Germinal center (tissue), 1 donor: Measurements from ENCODE around the gene PCDH9.

Experiments used
- DNase-seq: peaks from one replicate; pipeline ENCODE4 v3.0.0; 2012; ENCODE audit warnings: mixed read lengths, low spot score

Gene PCDH9

GRCh38 chr13:66459143-66459542 lies 771.0 kb downstream of the PCDH9 start:
- DNase-seq = no peak

DNA sequence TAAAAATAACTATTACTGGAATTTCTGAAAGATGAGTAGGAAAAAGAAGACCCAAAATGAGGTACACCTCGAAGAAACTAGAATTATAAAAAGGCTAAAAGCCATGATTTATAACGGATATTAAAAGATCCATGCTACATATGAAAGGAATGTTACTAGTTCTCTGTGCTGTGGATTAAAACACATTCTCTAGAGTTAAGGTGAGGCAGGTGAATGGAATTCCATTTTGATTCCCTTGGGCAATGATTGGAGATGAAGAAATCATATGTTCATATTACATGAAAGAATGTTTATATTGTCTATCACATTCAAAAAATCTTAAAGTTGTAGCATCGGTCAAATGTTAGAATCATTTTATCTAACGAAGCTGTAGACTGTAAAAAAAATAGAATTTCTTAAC lies 783.7 kb downstream of the PCDH9 start:
- DNase-seq = no peak

GRCh38 chr13:66443926-66444325 lies 786.2 kb downstream of the PCDH9 start:
- no peak for DNase-seq

GRCh38 chr13:66440938-66441337 lies 789.2 kb downstream of the PCDH9 start:
- no peak for DNase-seq

- no peak for DNase-seq
Measured at GRCh38 chr13:66430728-66431127, 799.4 kb downstream of the PCDH9 start.

- DNase-seq = no peak
Measured at GRCh38 chr13:66430269-66430668, 799.9 kb downstream of the PCDH9 start.

DNA sequence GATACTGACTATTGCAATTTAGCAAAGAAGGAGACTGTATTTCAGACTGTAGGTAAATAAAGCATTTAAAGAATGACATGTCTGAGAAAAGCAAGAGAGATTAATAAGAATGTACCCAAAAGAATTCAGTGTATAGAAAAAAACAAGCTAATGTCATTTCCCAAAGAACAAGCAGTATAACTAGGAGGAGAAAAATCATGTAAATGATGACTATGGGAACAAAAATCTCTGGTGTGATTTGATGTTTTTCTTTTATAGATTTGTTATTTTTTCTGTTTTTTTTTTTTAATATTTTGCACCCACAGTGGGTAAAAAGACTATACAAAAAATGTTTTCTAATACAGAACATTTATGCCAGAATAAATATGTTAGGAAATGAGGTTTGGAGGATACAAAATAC lies 801.0 kb downstream of the PCDH9 start:
- no peak for DNase-seq

- no peak for DNase-seq
Measured at GRCh38 chr13:66427458-66427861, 802.7 kb downstream of the PCDH9 start.

DNA sequence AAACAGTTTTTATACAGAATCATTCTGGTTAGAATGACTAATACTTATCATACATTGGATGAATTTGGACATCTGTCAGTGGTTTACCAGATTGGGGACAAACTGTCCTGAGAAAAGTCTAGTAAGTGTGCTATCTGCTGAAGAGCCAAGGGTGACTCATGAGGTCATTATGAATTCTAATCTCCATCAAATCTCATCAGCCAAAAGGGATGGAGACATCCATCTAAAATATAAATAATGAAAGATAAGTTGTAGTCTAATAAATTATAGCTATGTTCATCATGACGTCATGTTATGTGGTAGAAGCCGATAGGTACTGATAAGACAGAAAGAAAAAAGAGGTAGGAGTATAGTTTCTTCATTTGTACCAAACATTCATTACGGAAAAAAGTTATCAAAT lies 804.4 kb downstream of the PCDH9 start:
- no peak for DNase-seq

DNA sequence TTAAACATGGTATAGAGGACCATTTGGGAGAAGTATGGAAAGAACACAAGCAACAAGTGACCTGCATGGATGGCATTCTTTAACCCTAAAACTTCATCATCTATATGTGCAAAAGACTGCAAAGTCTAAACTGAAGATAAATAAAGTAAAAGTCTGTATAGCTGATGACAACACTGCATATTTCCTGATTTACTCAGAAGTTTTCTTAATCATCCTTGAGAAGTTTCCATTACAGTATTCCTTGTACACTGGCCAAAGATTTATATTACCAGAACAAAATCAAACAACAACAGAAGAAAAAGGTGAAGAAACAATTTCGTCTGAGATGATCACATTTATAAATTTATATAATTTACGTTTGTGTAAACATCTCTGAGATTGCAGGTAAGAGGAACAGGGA lies 805.7 kb downstream of the PCDH9 start:
- no peak for DNase-seq

GRCh38 chr13:66415444-66415843 lies 814.7 kb downstream of the PCDH9 start:
- DNase-seq = no peak

DNA sequence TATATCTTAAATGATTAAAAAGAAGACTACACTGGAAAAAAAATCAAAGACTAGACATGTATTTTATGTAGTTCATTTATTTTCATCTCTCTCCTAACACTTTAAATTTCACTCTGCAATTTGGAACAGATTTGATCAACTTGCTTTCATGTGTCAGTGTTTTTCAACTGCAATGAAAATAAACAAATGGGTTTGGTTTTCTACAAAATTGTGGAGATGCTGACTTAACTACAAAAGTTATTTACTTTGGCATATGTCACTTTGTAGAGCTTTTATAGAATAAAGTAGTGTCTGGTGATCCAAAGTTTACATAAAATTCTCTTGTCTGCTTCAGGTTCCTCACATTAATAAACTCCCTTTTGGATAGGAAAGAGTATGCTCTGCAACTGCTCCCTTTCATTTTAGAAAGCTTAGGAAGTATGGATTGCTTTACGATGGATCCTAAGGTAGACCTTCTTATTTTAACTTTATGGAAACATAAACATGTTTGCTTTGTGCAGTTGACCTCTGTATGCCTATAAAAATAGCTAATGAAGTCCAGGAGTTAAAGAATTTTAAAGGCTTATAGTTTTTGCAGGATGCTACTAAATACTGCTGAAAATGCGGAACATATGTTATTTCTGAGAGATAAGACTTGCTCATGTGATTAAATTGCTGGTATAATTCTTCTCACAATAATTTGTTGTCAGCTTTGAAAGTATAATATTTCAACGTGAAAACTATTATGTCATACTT lies 815.9 kb downstream of the PCDH9 start:
- no peak for DNase-seq

GRCh38 chr13:66410314-66410713 lies 819.8 kb downstream of the PCDH9 start:
- DNase-seq = no peak

DNA sequence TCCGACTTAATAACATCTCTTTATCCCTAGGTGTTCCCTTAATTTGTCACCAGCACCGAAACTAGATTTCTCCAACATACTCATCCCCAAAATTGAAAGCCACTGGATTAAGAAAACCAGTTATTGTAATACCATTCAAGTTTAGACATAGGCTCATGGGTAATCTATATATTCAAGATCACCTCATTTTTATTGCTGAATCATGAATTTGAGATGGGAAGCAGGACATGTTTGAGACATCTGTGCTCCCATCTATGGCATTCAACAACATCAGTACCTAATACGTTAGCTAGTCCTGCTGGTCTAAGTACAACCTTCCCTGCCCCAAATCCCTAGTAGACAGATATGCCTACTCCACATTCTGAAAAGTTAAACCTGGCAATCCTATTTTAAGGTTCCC lies 820.6 kb downstream of the PCDH9 start:
- no peak for DNase-seq

DNA sequence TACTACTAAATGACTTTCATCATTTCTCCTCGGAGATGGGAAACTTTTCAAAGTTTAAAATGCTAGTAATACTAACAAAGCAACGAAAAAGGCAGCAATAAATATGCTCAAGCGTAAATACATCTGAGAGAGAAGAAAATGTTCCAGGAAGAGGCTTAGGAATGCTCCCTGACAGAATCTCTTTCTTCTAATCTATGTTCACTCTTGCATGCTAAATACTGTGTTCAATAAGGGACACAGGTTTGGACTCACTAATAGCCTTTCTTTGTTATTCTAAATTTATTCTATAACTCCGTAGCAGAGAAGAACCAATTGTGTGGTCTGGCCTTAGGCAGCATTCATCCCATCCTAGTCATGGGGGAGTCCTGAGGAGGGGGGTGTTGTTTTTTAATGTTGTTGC lies 823.0 kb downstream of the PCDH9 start:
- DNase-seq = no peak

GRCh38 chr13:66405908-66406802 lies 824.0 kb downstream of the PCDH9 start:
- no peak for DNase-seq

- DNase-seq = no peak
Measured at GRCh38 chr13:66402546-66402945, 827.6 kb downstream of the PCDH9 start.

DNA sequence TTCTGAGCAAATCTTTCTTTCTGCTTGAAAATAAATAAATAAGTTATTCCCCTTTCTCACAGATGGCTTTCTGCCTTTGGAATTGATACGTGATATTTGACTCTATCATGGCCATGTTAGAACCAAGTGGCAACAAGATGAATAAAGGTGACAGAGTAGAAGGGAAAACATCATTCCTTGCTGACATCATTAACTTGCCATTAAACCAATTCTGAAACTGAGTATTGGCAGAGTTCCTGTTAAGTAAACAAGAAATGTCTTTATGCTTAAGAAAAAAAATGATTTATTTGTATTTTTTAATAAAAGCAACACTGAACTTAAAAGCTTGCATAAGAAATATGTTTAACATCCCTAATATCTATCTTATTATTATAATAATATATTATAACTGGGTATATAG lies 828.1 kb downstream of the PCDH9 start:
- no peak for DNase-seq

GRCh38 chr13:66400292-66400691 lies 829.8 kb downstream of the PCDH9 start:
- DNase-seq = no peak

- DNase-seq = no peak
Measured at GRCh38 chr13:66399873-66400272, 830.3 kb downstream of the PCDH9 start.

- no peak for DNase-seq
Measured at GRCh38 chr13:66397133-66397532, 833.0 kb downstream of the PCDH9 start.

DNA sequence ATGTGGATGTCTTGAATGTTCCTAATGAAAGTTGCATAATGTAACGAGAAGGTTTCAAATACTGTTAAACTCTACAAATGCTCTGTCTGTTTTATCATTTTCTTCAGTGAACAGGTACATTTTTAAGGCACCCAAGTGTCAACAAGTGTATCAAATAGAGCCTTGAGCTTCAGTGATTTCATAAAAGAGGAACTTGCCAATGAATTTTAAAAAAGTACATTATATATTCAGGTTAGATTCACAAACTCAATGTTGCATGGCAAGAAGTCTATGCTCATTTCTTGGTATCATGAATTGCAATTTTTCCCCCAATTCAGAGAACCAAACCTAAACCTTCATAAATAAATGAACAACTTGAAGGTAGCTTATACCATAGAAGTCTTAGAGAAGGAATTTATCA lies 838.8 kb downstream of the PCDH9 start:
- DNase-seq = no peak

DNA sequence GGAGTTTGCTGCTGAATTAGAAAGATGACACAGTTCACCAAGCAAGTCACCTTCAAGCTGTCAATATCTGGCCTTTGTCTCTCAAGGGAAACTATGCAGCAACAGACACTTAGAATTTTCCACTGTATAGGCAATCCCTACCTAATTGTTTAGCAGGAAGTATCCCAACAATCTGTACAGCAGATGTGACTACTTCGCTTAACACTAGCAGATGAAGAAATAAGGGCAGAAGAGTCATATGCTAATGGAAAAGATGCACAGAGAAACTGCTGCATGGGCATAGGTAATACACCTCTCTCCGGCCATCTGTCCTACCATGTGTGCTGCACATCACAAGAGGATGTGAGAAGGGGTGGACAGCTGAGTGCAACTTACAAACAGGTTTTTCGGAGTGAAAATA lies 851.2 kb downstream of the PCDH9 start:
- DNase-seq = no peak
